Islet of Langerhans (tissue), 1 donor: ENCODE data around the gene CHCHD3.
"Not testable (repeated sequence)": the region's sequence is repeated elsewhere in the genome, so short reads cannot be mapped to it uniquely, and the experiment has no call there.

ENCODE experiments used
- FAIRE-seq: peaks from one replicate; lab custom pipeline; 2011; peaks lifted over from hg19 to GRCh38; lab: Jason Lieb, UNC

CHCHD3 gene

DNA sequence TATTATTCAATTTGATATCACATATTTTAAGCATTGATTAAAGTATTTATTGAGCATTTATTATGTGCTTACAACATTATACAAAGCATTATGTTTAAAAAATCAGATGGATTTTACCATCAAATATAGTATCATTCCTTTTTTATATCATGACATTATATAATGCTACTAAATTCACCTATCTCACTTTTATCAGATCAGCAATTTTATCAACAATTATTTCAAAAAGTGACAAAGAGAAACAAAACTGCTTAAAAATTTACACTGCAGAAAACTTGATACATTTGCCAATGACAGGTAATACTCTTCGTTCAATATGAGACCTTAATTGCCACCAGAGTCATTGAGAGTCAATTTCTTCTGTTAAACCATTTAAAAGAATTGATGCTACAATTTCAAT, 82.0 kb downstream of the CHCHD3 start:
- FAIRE-seq, result peak; percentile 75

DNA sequence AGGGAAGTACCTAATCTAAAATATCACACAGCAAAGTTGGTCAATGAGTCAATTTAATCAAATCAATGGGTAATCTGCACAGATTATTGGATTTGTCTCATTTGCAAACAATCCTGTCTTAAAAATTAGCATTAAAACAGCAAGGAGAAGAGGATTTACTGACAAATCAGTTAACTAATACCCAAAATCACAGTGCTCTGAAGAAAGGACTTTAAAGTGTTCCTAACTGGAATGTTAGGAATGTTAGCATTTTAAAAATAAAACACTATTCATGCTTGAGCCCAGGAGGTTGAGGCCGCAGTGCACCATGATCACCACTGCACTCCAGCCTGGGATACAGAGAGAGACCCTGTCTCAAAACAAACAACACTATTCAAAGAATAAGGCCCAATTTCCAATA, 83.1 kb downstream of the CHCHD3 start:
- no peak for FAIRE-seq

DNA sequence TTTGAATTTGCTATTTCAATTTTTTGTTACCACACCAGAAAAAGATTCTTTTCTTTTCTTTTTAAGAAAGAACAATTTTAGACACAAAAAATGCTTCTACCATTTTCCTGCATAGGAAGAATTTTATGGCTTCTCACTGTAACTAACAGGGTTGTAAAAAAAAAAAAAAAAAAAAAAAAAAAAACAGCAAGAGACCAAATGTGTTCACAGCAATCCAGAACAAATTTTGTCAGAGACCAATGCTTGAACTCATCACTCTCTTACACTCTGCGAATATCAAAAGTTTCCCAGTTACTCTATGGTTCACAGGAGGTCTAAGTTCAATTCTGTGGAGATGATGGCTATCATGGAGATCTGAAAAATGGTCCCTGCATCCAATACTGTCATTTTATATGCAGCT, 84.4 kb downstream of the CHCHD3 start:
- FAIRE-seq, result no peak

DNA sequence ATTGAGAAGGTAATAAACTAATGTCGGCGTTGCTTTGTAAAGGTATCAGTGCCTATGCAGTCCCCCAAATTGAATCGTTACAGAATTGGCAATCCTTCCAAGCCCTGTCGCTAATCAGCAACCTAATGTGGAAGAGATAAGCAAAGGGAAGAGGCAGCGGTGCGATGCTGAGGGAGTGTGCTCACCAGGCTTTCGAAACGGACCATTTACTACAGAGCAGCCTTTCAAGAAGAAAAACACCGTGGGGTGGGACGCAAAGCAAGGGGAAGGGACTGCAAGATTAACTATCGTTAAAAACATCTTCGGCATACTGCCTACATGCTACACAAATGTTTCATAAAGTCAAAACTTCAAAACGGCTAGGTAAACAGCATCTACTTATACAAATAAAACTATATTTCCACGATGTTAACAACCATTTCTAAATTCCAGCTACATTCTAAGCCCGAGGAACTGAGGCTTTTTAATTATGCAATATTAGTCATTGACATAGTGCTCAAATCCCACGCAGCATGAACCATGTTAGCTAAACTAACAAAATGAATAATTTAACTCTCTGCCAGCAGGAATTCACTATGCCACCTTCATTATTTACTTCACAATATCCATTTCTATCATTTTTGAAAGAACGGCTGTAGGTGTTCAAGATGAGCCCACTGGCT, 85.2 kb downstream of the CHCHD3 start:
- no peak for FAIRE-seq

DNA sequence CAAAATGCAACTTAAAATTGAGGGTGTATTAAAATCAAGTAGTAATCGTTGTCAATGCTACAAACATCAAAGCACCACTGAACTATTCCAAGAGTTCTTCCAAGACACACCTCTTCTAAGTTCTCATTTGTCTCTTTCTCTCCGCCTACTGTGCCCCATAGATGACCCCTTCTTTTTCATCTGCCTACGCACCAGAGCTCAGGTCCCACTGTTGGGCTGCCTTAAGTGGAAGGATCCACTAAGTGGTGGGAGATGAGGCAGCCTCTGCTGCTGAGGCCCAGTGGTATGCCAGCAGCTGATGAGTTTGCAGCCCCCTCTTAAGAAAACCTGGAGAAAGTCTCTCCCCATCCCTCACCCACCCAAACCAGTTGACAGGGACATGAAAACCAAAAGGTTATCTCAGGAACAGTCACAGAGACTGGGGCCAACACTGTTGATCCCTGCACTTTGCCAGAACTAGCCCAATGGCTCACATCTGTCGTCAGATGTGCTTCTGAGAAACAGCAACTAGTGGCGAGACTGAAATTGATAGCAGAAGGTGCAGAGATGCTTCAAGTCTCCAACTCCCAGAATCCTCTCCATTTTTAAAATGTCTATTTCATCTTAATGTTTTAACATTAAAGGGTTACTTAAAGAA, 88.4 kb downstream of the CHCHD3 start:
- FAIRE-seq, result no peak

DNA sequence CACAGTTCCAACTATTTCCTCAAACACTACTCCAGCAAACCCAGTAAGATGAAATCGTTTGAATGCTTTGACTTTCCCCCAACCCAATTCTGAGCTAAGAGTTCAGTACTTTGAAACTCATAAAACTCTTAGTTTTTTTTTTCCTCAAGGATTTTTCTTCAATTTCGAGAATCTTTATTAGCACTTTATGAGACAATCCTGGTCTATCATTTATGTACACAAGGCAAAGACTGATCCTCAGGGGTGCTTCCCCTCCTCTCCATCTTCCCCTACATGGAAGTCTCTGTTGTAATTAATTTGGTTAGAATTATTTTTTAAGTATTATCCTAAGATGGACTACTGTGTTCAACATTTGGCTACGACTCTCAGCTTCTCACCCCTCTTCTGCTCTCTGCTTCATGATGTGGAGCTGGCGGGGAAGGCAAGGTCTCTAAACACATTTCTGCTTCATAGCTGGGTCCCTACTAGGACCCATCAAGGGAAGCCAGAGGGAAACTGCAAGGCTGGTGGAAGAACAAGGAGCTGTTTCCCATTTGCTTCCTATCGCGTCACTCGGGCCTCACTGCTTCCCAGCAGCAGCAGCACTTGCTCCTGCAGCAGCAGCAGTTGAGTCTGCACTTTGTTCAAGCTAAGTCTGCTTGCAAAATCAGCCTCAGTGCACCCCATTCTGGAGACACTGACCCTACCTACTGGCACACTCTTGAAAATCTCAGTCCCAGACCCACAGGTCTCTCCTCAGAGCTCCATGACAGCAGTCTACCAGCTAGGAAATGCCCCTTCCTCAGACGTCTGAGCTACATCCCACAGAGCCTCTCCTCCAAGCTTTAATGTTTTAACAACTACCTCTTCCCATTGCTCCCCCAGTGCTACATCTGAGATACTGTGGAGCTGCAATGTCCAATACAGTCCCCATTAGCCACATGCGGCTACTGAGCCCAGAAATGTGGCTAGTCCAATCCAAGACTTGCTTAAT, 90.0 kb downstream of the CHCHD3 start:
- FAIRE-seq, result peak; percentile 17

DNA sequence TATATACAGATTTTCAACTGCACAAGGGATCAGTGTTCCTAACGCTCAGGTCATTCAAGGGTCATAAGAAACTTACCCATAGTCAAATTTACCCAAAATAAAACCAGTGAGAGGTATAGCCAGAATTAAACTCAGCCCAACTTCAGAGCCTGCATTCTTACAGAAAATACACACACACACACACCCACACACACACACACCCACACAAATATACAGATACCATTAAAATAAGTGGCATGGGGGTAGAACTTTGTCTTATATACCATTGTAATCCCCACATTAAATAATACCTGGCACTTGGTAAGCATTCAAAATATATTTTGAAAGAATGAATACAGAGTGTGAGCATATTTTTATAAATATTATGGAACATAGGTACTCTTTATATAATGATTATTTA, 93.8 kb downstream of the CHCHD3 start:
- FAIRE-seq, result no peak

DNA sequence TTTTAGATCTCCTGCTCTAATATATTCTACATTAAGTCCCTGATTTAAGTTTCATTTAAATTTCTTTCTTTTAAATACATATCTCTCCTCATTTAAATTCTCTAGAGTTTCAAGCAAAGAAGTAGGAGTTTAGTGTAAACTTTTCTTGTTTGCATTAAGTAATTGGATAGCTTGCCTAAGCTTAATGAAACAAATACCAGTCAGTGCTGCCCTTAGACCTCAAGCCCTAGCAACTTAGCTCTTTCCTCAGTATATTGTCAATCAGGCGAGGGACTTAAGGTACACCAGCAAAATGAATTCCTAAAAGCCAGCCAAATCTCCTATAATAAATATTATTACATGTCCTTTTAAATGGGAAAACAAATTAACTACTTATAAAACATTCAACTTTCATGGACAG, 101.5 kb downstream of the CHCHD3 start:
- FAIRE-seq, result no peak

DNA sequence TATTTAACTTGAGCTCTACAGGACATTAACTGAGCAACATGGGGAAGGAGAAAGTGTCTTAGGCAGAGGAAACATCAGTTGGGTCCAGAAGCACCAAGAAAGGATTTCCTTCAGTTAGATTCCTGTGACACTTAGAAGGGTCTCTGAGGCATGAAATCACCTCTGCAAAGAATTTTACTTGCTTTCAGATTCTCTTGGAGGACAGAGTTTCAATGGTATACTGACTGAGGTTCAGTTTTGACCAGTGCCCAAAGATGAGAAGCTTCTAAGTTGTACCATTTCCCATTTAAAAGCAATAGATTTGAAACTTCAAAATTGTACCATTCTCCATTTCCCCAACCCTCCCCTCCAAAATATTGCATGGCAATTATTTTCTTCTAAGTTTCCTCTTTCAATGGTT, 102.4 kb downstream of the CHCHD3 start:
- FAIRE-seq, result no peak

DNA sequence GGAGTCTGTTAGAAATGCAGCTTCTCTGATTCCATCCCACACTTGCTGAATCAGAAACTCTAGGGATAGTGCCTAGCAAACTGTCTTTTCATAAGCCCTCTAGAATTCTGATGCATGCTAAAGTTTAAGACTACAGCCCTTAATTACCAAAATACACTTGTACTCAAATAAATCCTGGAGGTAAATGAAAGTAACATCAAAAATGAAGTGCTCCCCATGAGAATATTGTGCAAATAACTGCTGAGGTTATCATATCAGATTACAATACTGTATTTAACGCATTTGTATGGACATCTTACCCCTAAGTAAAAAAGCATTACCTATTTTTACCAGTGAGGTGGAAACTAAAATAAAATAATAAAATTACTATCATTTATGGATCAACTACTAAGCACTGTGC, 104.7 kb downstream of the CHCHD3 start:
- no peak for FAIRE-seq

DNA sequence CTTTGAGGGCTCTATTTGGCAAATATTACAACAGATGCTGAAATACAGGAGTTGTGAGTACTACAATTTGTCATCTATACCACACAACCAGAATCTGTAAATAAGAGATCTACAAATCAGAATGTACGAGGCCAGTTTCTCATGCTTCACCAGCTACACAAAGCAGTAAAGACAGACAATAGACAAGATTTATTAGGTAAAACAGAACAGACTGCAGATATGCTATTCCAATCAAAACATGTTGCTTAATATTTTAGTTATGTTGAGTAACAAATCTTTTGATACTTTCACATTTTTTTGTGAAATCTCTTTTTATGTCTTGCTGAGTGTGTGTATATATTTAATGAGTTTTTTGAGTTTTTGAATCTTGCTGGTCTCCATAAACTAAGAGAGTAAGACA, 109.1 kb downstream of the CHCHD3 start:
- FAIRE-seq, result no peak

DNA sequence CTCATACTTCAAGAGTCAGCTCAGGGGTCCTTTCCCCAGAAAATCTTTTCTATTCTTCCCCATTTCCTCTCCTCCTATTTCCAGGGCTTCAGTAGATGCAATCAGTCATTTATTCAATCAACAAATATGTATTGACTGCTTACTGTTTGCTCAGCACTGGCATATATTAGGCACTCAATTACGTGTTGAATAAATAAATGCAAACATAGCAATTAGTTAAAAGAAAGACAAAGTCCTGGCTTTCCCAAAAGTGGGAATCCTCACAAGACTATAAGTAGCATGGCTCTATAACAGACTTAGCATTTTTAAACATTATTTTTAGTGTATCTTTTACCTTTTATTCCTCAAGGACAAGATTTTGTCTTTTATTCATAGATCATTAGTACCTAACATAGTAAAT, 111.6 kb downstream of the CHCHD3 start:
- no peak for FAIRE-seq

DNA sequence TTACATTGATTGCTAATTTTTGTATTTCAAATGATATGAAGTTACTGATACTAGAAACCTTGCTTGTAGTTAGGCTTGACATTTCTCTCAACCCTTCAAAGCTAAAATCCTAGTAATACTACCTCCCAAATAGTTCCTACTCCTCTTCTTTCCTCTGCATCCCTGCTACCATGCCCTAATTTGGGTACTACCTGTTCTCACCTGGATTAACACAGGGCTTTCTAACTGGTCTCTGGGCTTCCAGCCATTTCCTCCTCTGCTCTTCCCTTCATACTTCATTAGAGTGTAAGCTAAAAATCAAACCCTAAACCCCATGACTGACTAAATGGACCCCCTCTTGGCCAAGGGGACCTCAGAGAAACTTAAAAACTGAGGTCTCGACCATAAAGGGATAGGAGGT, 112.4 kb downstream of the CHCHD3 start:
- FAIRE-seq, result no peak

DNA sequence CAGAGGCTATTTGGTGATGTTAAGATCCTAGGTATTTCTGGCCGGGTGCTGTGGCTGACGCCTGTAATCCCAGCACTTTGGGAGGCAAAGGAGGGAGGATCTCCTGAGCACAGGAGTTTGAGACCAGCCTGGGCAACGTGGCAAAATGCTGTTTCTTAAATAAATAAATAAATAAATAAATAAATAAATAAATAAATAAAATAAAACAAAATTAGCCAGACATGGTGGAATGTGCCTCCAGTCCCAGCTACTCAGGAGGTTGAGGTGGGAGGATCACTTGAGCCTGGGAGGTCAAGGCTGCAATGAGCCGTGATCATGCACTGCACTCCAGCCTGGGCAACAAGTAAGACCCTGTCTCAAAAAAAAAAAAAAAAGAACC, 114.4 kb downstream of the CHCHD3 start:
- FAIRE-seq, result not testable (repeated sequence)

DNA sequence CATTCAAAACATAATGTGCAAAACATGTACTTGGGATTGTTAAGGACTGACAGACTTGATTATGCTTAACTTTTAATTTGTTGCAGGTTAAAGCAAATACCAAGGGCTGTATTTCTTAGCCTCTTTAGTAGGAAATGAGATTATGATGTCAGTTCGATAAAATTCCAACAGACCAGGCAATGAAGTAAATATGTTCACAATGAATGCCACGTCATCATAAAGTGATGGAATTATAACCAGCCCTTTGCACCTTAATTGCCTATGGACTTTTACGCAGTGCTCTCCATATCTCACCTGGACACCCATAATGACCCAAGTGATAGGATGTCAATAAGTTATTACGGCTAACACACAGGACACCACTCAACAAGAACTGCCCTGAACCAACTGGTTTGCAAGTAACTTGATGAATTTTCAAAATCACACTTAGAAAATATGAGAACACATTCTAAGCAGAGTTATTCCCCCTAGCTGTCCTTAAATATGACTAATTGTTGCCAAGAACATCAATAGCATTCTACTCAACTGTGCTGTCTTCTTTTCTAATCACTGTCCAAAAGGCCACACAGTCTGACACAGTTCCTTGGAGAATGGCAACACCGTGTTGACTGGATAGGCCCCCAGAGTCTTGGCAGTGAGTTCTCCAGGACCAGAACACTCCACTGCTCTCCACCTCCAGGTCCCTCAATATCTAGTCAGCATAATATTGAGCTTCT, 115.0 kb downstream of the CHCHD3 start:
- no peak for FAIRE-seq

DNA sequence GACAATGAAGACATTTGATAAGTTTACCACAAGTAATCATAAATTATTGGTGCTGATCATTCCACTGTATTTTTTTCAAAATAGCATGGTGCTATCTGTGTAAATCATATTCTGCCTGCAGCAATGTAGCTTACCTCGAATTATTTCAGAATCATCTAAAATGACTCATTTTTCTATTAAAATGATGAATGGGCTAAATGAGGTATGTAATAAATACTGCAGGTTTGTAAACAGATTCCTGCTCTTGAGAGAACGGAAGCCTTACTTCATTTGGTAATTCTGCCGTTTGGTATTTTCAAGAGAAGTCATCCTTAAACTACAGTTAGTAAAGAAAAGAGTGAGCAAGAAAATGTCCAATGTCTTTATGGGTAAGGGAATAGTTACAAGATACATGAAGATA, 115.9 kb downstream of the CHCHD3 start:
- no peak for FAIRE-seq

DNA sequence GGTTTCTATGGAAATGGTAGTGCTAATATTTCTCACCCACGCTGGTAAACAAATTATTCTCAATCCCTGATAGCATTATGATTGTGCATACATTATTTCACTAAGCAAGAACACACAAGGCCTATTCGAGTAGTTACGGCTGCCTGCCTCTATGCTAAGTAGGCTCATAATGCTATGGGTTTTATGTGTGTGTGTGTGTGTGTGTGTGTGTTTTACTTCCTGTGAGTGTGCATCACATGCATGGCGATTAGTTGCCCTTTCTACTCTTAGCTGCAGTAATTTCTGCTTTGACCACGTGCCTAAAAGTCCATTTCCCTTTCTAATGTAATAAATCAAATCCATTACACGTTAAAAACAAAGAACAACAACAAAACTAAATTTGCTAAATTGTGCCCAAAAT, 117.0 kb downstream of the CHCHD3 start:
- FAIRE-seq, result no peak

DNA sequence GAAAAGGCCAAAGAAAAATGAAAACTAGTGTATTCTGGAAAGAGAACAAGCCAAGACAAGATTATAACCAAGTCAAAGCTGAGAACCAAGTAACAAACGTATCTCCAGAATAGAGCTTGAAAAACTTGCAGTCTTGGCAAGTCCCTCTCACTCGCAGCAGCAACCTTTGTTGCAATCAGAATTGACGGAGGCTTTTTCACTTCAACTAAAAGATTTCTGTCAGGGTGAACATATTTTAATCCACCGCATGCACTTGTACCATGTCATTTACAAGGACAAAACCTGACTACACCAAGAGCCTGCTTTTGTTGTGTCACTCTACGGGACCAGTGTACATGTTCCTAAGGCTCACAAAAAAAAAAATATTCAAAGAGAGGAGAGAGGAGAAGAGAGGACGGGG, 122.0 kb downstream of the CHCHD3 start:
- FAIRE-seq, result no peak

DNA sequence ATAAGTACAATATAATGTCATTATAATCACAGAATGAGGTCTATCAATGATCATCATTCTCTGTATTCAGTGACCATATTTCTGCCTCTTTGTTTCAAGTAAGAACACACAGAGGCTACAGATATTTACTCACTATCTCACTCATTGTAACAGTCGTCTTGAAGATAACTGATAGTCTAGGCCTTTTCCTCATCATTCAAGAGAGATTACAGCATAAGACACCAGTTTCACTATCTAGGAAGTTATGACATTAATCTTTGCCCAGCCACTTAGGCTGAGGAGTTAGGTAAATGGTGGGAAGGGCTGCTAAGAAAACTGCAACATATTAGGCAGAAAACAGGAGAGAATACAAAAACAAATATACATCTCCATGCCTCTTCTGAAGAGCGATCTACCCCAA, 125.3 kb downstream of the CHCHD3 start:
- no peak for FAIRE-seq

DNA sequence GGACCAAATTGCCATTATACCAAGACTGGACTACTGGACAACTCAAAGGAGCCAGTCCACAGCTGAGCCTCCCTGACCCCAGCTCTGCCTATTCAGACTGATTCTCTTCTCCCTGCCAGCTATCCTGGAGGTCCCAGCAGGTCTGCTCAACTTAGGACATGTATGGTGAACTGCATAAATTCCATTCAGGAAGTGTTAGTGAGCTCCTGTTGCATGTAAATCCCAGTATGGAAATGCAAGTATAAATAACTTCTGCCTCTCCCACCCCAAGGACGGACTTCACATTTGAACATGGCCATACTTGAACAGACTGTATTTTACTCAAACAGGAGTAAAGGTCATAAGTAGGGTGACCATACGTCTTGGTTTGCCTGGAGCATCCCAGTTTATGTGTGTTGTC, 128.4 kb downstream of the CHCHD3 start:
- no peak for FAIRE-seq

DNA sequence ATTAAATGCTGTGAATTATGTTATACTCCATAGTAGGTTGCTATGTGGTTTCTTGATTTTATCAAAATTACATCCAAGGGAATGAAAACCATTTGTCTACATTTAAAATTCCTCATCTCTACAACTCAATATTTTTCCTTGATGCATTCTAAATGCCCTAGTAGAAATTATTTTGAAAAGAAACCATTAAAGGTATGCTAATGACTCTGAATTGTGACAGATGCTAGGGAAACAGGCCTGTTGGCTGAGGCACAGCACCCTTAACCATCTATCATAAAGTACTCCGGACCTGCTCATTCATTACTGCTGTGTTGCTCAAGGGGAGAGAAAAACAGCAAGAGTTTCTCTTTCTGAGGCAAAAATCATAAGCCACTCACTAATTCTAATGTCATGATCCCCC, 131.2 kb downstream of the CHCHD3 start:
- FAIRE-seq, result no peak

DNA sequence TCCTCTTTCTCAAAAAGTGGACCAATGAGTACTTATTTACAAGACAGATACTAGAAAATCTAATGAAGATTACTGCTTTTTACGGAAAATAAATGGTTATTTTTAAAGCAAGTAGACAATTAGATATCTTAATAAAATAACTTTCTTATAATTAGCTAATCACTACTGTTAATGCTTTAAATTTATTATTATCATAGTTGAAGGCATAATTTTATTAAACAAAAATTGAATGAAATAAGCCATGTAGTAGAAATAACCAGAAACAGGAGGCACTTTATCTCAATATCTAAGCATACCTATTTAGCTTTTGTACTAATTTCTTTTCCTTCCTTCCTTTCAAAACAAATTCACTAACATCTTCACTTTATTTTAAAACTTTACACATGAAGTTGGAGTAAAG, 134.9 kb downstream of the CHCHD3 start:
- FAIRE-seq, result no peak

DNA sequence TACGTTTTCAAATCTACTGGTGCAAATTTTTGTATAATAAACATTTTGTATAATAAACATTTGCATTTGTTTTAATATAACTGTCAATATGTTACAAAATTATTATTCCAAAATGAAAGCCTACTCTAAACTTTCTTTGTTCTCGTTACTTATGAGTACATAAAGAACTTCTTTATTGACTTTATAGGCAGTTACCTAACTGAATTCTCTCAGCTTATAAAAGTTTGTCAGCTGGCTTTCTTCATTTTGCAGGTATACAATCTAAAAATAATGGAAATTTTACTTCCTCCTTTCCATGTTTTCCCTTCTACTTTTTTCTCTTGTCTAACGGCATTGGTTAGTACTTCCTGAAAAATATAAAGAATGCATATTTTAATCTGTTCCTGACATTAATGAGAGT, 137.1 kb downstream of the CHCHD3 start:
- no peak for FAIRE-seq
